Smooth muscle cell (in vitro differentiated cells): ENCODE data around the gene MTURN. TPM values are rescaled to one million over a fixed set of nuclear protein-coding genes. Genes with fewer than 3 reads are reported as not detected.

Source experiments
- DNase-seq: peaks from one replicate; lab custom pipeline; 2025; ENCODE audit not compliant: unreplicated experiment; lab: John Stamatoyannopoulos, UW
- H2AFZ ChIP-seq: fragments of 200-600 bp; sonication (generic); 2 replicates; pipeline ENCODE4 v1.6.0; 2016; ENCODE audit warnings: antibody characterized with exemption, low read depth, mild to moderate bottlenecking
- H3F3A ChIP-seq: fragments of 200-600 bp; sonication (generic); 2 replicates; pipeline ENCODE4 v1.6.0; 2017; ENCODE audit warnings: antibody characterized with exemption, low read depth
- H3K27ac ChIP-seq: fragments of 200-600 bp; sonication (generic); 2 replicates; pipeline ENCODE4 v1.5.1; 2016; ENCODE audit warnings: low read depth, mild to moderate bottlenecking
- H3K27me3 ChIP-seq: fragments of 200-600 bp; sonication (generic); 2 replicates; pipeline ENCODE4 v1.6.1; 2016; ENCODE audit warnings: low read depth, mild to moderate bottlenecking
- H3K36me3 ChIP-seq: fragments of 200-600 bp; sonication (generic); 2 replicates; pipeline ENCODE4 v1.5.1; 2016; ENCODE audit warnings: low read depth
- H3K4me1 ChIP-seq: fragments of 200-600 bp; sonication (generic); 2 replicates; pipeline ENCODE4 v1.5.1; 2016; ENCODE audit warnings: low read depth
- H3K4me2 ChIP-seq: fragments of 200-600 bp; sonication (generic); 2 replicates; pipeline ENCODE4 v1.6.0; 2016; ENCODE audit warnings: mild to moderate bottlenecking
- H3K4me3 ChIP-seq: fragments of 200-600 bp; sonication (generic); 2 replicates; pipeline ENCODE4 v1.5.1; 2016; ENCODE audit warnings: mild to moderate bottlenecking
- H3K79me2 ChIP-seq: fragments of 200-600 bp; sonication (generic); 2 replicates; pipeline ENCODE4 v1.6.0; 2016; ENCODE audit warnings: low read depth, mild to moderate bottlenecking
- H3K9ac ChIP-seq: fragments of 200-600 bp; sonication (generic); 2 replicates; pipeline ENCODE4 v1.6.0; 2016; ENCODE audit warnings: low read depth
- H3K9me3 ChIP-seq: fragments of 200-600 bp; sonication (generic); replicated peaks from 2 replicates; pipeline ENCODE4 v1.5.1; 2016; ENCODE audit warnings: low read depth
- H4K20me1 ChIP-seq: fragments of 200-600 bp; sonication (generic); 2 replicates; pipeline ENCODE4 v1.6.0; 2016; ENCODE audit warnings: low read depth
- WGBS: methylation state at CpG from one replicate; pipeline ENCODE4 v1.1.7; 2016; ENCODE audit warnings: low lambda C conversion rate; 5-methylcytosine and 5-hydroxymethylcytosine counted together
- polyA plus RNA-seq: library from polyadenylated mRNA; unstranded; fragments of >200 nt; fragmentation: Nextera tagmentation; extraction: Ambion mirVana; gene quantifications from 2 replicates; pipeline ENCODE4 v1.2.1, GENCODE V29; 2016
- total RNA-seq: library from RNA; depleted of rRNA; stranded (reverse); fragments of >200 nt; gene quantifications from 2 replicates; pipeline ENCODE4 v1.2.3, GENCODE V29; 2014
- TF ChIP-seq, protein P1 (sequence below): fragments of 200-600 bp; sonication (generic); IDR thresholded peaks from 2 replicates; pipeline ENCODE4 v1.5.1; 2017; ENCODE audit warnings: borderline replicate concordance, mild to moderate bottlenecking, antibody characterized with exemption; ENCODE audit not compliant: insufficient read depth, poor library complexity, severe bottlenecking

Gene MTURN
- total and polyA plus RNA-seq, 2 experiments from 2014 or later, result 3.1 to 3.9 TPM

DNA sequence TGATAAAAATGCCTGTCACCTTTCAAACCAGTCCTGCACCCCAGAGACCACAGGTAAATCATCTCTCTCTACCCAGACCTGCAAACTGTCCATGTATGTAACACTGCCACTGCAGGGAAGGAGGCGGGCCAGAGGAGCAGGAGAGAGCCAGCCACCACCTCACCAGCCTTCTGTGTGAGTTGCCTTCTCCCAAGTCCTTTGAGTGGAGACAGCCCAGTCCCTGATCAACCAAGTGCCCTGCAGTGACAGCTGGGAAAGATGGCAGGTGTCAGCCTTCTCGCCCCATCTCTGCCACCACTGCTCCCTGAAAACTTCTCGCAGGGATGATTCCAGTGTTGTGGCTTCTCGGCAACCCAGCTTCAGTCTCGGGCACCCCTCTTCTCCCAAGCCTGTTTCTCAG lies 42.4 kb downstream of the MTURN start:
- Histone ChIP-seq H3K4me1 (no peaks in the 10 kb centered on the region), H3K4me2 (no peak overlapping the region), H3K9ac (no peak overlapping the region), H3K27me3 (no peaks in the 10 kb centered on the region), H3K36me3 (no peaks in the 10 kb centered on the region), H4K20me1 (no peaks in the 10 kb centered on the region), H3K9me3 (no peaks in the 10 kb centered on the region), H3F3A (peaks cover 5% of the 10 kb centered on the region), H3K4me3 (no peak overlapping the region), H3K27ac (no peak overlapping the region), H3K79me2 (no peaks in the 10 kb centered on the region), H2AFZ (no peak overlapping the region)
- WGBS, result 94% methylated on average over 5 of the region's 5 CpGs
- TF ChIP-seq, protein P1, sequence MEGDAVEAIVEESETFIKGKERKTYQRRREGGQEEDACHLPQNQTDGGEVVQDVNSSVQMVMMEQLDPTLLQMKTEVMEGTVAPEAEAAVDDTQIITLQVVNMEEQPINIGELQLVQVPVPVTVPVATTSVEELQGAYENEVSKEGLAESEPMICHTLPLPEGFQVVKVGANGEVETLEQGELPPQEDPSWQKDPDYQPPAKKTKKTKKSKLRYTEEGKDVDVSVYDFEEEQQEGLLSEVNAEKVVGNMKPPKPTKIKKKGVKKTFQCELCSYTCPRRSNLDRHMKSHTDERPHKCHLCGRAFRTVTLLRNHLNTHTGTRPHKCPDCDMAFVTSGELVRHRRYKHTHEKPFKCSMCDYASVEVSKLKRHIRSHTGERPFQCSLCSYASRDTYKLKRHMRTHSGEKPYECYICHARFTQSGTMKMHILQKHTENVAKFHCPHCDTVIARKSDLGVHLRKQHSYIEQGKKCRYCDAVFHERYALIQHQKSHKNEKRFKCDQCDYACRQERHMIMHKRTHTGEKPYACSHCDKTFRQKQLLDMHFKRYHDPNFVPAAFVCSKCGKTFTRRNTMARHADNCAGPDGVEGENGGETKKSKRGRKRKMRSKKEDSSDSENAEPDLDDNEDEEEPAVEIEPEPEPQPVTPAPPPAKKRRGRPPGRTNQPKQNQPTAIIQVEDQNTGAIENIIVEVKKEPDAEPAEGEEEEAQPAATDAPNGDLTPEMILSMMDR, result no peak
- DNase-seq, result no peak

DNA sequence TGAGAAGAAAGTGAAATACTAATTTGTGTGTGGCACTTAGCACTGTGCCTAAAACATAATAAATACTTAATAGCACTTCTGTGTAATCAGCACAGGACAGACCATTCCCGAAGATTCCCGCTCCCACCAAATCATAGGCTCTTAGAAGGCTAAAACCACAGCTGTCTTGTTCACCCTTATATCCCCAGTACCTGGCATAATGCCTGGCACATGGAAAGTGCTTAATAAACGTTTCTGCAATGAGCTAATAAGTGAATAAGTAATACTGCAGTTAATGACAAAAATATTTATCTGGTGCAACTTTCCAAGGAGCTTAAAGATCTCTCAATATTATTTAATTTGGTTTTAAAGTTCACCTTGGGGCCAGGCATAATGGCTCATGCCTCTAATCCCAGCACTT lies 43.2 kb downstream of the MTURN start:
- Histone ChIP-seq H4K20me1 (no peaks in the 10 kb centered on the region), H3K9ac (no peak overlapping the region), H3K27me3 (no peaks in the 10 kb centered on the region), H3K4me1 (no peaks in the 10 kb centered on the region), H3K9me3 (no peaks in the 10 kb centered on the region), H3K27ac (no peak overlapping the region), H3K36me3 (no peaks in the 10 kb centered on the region), H3K79me2 (no peaks in the 10 kb centered on the region), H3F3A (no peaks in the 10 kb centered on the region), H2AFZ (no peak overlapping the region), H3K4me3 (no peak overlapping the region), H3K4me2 (no peak overlapping the region)
- WGBS, result 85% methylated on average over 3 of the region's 3 CpGs
- no peak for DNase-seq
- TF ChIP-seq, protein P1, result no peak

DNA sequence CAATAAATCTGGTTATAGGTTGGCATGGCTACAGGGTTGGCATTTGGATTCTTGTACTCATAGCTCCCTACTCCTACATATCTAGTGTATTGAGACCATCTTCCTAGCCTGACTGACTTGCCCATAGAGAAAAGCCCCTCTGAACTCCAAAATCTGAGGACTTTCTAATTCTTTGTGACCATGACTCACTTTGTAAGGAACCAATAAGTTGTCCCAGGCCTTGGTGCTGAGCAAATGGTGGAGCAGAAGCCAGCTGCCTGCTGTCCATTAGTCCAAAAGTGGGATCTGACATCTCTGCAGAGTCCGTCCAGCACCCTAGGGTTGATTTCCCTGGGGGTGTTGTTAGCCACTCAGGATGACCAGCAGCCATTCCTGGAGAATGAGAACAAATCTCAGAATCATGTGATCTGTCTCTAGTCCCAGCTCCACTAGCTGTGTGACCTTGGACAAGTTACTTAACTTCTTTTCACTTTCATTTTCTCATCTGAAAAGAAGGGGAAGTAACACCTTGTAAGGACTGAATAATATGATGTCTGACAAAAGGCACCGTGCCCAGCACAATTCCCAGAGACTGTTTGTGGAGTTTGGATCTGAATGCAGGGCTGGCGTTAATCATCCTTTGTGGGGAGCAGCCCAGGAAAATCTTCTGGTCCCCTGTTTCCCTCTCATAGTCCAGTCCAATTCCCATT lies 44.1 kb downstream of the MTURN start:
- Histone ChIP-seq H3K9me3 (no peaks in the 10 kb centered on the region), H4K20me1 (no peaks in the 10 kb centered on the region), H2AFZ (no peak overlapping the region), H3K36me3 (no peaks in the 10 kb centered on the region), H3K4me1 (no peaks in the 10 kb centered on the region), H3K27ac (no peak overlapping the region), H3K9ac (no peak overlapping the region), H3K79me2 (no peaks in the 10 kb centered on the region), H3K4me3 (no peak overlapping the region), H3K27me3 (no peaks in the 10 kb centered on the region), H3F3A (no peaks in the 10 kb centered on the region), H3K4me2 (no peak overlapping the region)
- DNase-seq, result no peak
- TF ChIP-seq, protein P1, result no peak
- WGBS, result 94% methylated on average over 3 of the region's 3 CpGs

- no peaks in the 10 kb centered on the region for H3F3A ChIP-seq
- H3K27me3 ChIP-seq, result no peaks in the 10 kb centered on the region
- 81% methylated on average over 2 of the region's 2 CpGs for WGBS
- TF ChIP-seq, protein P1, result no peak
- no peaks in the 10 kb centered on the region for H3K36me3 ChIP-seq
- H3K9ac ChIP-seq, result no peak overlapping the region
- no peaks in the 10 kb centered on the region for H4K20me1 ChIP-seq
- H3K79me2 ChIP-seq, result no peaks in the 10 kb centered on the region
- H2AFZ ChIP-seq, result no peak overlapping the region
- no peak overlapping the region for H3K4me2 ChIP-seq
- no peaks in the 10 kb centered on the region for H3K4me1 ChIP-seq
- H3K9me3 ChIP-seq, result no peaks in the 10 kb centered on the region
- no peak overlapping the region for H3K27ac ChIP-seq
- no peak overlapping the region for H3K4me3 ChIP-seq
- no peak for DNase-seq
These were observed 45.9 kb downstream of the MTURN start for GRCh38 chr7:30180718-30181117.
